GM18499 (cell line): ENCODE results near the gene ZNF668.
"Not testable (repeated sequence)": the region's sequence is repeated elsewhere in the genome, so short reads cannot be mapped to it uniquely, and the experiment has no call there.

Experiments used
- ATAC-seq: cut with Tn5 transposase; IDR thresholded peaks from one replicate; pipeline ENCODE4 v1.9.1; 2021; ENCODE audit warnings: moderate number of reproducible peaks; ENCODE audit not compliant: insufficient read depth, unreplicated experiment

Gene ZNF668

DNA sequence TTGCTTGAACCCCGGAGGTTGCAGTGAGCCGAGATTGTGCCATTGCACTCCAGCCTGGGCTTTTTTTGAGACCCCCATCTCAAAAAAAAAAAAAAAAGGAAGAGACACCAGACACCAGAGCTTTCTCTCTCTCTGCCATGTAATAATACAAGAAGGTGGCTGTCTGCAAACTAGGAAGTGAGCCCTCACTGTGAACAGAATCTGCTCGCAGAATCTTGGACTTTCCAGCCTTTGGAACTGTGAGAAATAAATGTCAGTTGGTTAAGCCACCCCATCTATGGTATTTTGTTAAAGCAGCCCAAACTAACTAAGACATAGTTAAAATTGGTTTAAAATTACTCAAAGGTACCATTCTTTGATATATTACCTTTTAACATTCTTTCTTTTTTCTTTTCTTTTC, 53.5 kb downstream of the ZNF668 start:
- ATAC-seq, result no peak

DNA sequence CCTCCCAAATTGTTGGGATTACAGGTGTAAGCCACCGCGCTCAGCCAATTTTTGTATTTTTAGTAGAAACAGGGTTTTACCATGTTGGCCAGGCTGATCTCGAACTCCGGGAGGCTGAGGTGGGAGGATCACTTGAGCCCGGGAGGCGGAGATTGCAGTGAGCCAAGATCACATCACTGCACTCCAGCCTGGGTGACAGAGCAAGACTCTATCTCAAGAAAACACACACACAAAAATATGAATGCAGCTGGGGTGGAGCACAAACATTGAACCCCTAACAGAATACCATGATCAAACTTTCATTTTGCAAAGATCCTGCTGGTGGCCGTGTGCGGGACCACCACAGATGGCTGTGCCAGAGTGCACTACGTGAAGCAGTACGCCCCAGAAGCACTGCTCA, 56.3 kb downstream of the ZNF668 start:
- not testable (repeated sequence) for ATAC-seq

DNA sequence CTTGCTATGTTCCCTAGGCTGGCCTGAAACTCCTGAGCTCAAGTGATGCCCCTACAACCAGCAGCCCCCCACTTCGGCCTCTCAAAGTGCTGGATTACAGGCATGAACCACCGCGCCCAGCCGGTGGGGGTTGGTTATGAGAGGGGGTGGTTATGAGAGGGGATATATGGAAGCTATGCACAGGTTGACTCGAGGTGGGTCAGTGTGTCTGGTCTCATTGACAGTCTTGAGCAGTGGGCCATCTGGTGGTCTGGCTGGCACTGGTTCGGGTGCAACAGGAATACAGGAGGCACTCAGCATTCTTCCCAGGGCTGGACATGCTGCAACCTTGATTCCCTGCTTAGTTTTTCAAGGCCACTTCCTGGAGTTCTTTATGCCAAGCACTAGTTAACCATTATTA, 58.0 kb downstream of the ZNF668 start:
- no peak for ATAC-seq

DNA sequence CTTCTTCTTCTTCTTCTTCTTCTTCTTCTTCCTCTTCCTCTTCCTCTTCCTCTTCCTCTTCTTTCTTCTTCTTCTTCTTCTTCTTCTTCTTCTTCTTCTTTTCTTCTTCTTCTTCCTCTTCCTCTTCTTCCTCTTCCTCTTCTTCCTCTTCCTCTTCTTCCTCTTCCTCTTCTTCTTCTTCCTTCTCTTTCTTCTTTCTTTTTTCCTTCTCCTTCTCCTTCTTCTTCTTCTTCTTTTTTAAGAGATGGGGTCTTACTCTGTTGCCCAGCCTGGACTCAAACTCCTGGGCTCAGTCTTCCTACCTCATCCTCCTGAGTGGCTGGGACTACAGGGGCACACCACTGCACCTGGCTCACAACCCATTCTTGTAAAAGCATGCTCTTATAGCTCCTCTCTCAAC, 60.7 kb downstream of the ZNF668 start:
- not testable (repeated sequence) for ATAC-seq

DNA sequence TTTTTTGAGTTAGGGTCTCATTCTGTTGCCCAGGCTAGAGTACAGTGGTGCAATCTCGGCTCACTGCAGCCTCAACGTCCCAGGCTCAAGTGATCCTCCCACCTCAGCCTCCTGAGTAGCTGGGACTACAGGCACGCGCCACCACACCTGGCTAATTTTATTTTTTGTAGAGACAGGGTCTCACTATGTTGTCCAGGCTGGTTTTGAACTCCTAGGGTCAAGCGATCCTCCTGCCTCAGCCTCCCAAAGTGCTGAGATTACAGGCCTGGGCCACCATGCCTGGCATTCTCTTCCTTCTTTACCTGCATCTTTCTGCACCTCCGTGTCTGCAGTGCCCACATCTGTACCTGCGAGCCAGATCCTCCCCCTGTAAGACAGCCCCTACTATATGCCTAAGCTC, 62.2 kb downstream of the ZNF668 start:
- ATAC-seq, result not testable (repeated sequence)
